OCI-LY1 (cell line): ENCODE results near the gene KRTAP10-6.

Source experiments
- EZH2 ChIP-seq: fragments of 200-600 bp; sonication (generic), shearing (Covaris generic); IDR thresholded peaks from 2 replicates; pipeline ENCODE4 v1.8.0; 2017; ENCODE audit warnings: borderline replicate concordance, mixed run types, mild to moderate bottlenecking, antibody characterized with exemption, low read length, moderate library complexity, mixed read lengths
- TF ChIP-seq, protein P1 (sequence below): fragments of 200-600 bp; sonication (generic), shearing (Covaris generic); IDR thresholded peaks from 2 replicates; pipeline ENCODE4 v1.5.1; 2017; ENCODE audit warnings: mild to moderate bottlenecking, antibody characterized with exemption, low read length, moderate library complexity, mixed read lengths

DNA sequence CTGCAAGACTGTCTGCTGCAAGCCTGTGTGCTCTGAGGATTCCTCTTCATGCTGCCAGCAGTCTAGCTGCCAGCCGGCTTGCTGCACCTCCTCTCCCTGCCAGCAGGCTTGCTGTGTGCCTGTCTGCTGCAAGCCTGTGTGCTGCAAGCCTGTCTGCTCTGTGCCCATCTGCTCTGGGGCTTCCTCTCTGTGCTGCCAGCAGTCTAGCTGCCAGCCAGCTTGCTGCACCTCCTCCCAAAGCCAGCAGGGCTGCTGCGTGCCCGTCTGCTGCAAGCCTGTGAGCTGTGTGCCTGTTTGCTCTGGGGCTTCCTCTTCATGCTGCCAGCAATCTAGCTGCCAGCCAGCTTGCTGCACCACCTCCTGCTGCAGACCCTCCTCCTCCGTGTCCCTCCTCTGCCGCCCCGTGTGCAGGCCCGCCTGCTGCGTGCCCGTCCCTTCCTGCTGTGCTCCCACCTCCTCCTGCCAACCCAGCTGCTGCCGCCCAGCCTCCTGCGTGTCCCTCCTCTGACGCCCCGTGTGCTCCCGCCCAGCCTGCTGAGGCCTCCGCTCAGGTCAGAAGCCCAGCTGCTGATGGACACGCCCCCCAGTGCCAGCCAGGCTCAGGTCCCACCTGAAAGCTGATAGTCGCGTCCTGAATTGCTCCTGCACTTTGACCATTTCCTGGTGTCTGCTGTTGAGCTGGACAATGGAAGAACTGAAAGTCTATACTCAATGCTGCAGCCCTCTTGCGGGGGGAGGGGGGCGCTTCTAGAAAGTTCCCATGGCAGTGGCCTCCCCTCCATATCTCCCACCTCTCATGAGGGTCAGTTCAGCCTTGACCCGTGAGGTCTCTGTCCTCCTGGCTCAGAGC lies 17.6 kb downstream of the KRTAP10-6 start:
- TF ChIP-seq EZH2: no peak
- TF ChIP-seq, protein P1, sequence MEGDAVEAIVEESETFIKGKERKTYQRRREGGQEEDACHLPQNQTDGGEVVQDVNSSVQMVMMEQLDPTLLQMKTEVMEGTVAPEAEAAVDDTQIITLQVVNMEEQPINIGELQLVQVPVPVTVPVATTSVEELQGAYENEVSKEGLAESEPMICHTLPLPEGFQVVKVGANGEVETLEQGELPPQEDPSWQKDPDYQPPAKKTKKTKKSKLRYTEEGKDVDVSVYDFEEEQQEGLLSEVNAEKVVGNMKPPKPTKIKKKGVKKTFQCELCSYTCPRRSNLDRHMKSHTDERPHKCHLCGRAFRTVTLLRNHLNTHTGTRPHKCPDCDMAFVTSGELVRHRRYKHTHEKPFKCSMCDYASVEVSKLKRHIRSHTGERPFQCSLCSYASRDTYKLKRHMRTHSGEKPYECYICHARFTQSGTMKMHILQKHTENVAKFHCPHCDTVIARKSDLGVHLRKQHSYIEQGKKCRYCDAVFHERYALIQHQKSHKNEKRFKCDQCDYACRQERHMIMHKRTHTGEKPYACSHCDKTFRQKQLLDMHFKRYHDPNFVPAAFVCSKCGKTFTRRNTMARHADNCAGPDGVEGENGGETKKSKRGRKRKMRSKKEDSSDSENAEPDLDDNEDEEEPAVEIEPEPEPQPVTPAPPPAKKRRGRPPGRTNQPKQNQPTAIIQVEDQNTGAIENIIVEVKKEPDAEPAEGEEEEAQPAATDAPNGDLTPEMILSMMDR: no peak
